Testis (tissue), 3 donors: ENCODE measurements around the gene TRIP12. TPM values are rescaled to one million over a fixed set of nuclear protein-coding genes. Genes with fewer than 3 reads are reported as not detected.

ENCODE experiments used
- DNase-seq: peaks from one replicate; pipeline ENCODE4 v3.0.0-alpha.2; 2019
- H3K27ac ChIP-seq, 2 donors: fragments of 200-600 bp; sonication (generic); one replicate each; pipeline ENCODE4 v1.5.1; 2019
- H3K27me3 ChIP-seq: fragments of 200-600 bp; sonication (generic); one replicate; pipeline ENCODE4 v1.5.1; 2019
- H3K36me3 ChIP-seq: fragments of 200-600 bp; sonication (generic); one replicate; pipeline ENCODE4 v1.5.1; 2017; ENCODE audit warnings: low read depth; ENCODE audit errors: missing control alignments
- H3K4me1 ChIP-seq: fragments of 200-600 bp; sonication (generic); one replicate; pipeline ENCODE4 v1.5.1; 2019
- H3K4me3 ChIP-seq, 2 donors: fragments of 200-600 bp; sonication (generic); one replicate each; pipeline ENCODE4 v1.5.1; 2017 to 2019
- H3K9me3 ChIP-seq: fragments of 200-600 bp; sonication (generic); one replicate; pipeline ENCODE4 v1.5.1; 2017
- CTCF ChIP-seq, 3 experiments: fragments of 450-650 bp in 2 of 3; fragments of 200-600 bp in 1 of 3; sonication (generic) in 1 of 3; IDR thresholded peaks; one replicate each; pipeline ENCODE4 v1.5.1; 2016 to 2019; ENCODE audit warnings: antibody characterized with exemption in 3 of 3, mild to moderate bottlenecking in 2 of 3, moderate library complexity in 1 of 3
- POLR2A ChIP-seq: fragments of 450-650 bp; IDR thresholded peaks from one replicate; pipeline ENCODE4 v1.6.1; 2017; ENCODE audit warnings: antibody characterized with exemption, mild to moderate bottlenecking, moderate library complexity
- WGBS, 2 donors: methylation state at CpG; one replicate each; pipeline ENCODE4 v1.1.5; 2018; 5-methylcytosine and 5-hydroxymethylcytosine counted together
- intact Hi-C: fragments of 100-400 bp; cut with DNase I; formaldehyde crosslinking; loops from one replicate; pipeline ENCODE4 v1.15.1; 2023; ENCODE audit warnings: low total_unique reads
- polyA plus RNA-seq: library from polyadenylated mRNA; stranded (reverse); fragments of 350-450 nt; fragmentation: Illumina TruSeq; extraction: RNeasy Lipid Tissue Mini Kit (QIAGEN cat#74804); gene quantifications from one replicate; pipeline ENCODE4 v1.2.3, GENCODE V29; 2014; ENCODE audit warnings: low read depth, low replicate concordance; ENCODE audit not compliant: insufficient read depth
- total RNA-seq, 2 donors: library from RNA; depleted of rRNA; stranded (reverse); fragments of >200 nt; gene quantifications; one replicate each; pipeline ENCODE4 v1.2.3, GENCODE V29; 2016

Gene TRIP12
- total and polyA plus RNA-seq, 3 donors from 2014 or later = 342 to 443 (median 373) TPM

- Histone ChIP-seq H3K36me3 (no peaks in the 10 kb centered on the region), H3K27ac (no peak overlapping the region), H3K9me3 (no peaks in the 10 kb centered on the region), H3K4me3 (no peak overlapping the region), H3K4me1 (no peaks in the 10 kb centered on the region), H3K27me3 (no peaks in the 10 kb centered on the region)
- DNase-seq = no peak
- intact Hi-C loops = no loop called here
- TF ChIP-seq POLR2A (no peak), CTCF (IDR thresholded peaks at IDR 0.05) (no peak)
- WGBS, 2 donors = 89 to 92% methylated on average over 3 of the region's 3 CpGs
Measured at GRCh38 chr2:229738024-229738625, 183.7 kb downstream of the TRIP12 start.

GRCh38 chr2:229734410-229734809, 187.4 kb downstream of the TRIP12 start:
- no peaks in the 10 kb centered on the region for H3K9me3 ChIP-seq
- no peaks in the 10 kb centered on the region for H3K27me3 ChIP-seq
- H3K4me3 ChIP-seq = no peak overlapping the region
- no peak for DNase-seq
- TF ChIP-seq CTCF (IDR thresholded peaks at IDR 0.05) (no peak), POLR2A (no peak)
- WGBS, 2 donors = 57 to 60% methylated on average over 1 of the region's 1 CpG
- intact Hi-C loops = no loop called here
- no peak overlapping the region for H3K27ac ChIP-seq
- H3K4me1 ChIP-seq = no peaks in the 10 kb centered on the region
- no peaks in the 10 kb centered on the region for H3K36me3 ChIP-seq

GRCh38 chr2:229733611-229734245, 188.1 kb downstream of the TRIP12 start:
- no peaks in the 10 kb centered on the region for H3K36me3 ChIP-seq
- H3K27ac ChIP-seq = no peak overlapping the region
- TF ChIP-seq CTCF (IDR thresholded peaks at IDR 0.05) (no peak), POLR2A (no peak)
- no peaks in the 10 kb centered on the region for H3K4me1 ChIP-seq
- H3K27me3 ChIP-seq = no peaks in the 10 kb centered on the region
- whole genome bisulfite sequencing, 2 donors = 76 to 81% methylated on average over 6 of the region's 6 CpGs
- no peak overlapping the region for H3K4me3 ChIP-seq
- no peak for DNase-seq
- intact Hi-C loops = no loop called here
- H3K9me3 ChIP-seq = no peaks in the 10 kb centered on the region

GRCh38 chr2:229732897-229733296, 188.9 kb downstream of the TRIP12 start:
- no peaks in the 10 kb centered on the region for H3K9me3 ChIP-seq
- WGBS, 2 donors = 87 to 88% methylated on average over 6 of the region's 6 CpGs
- TF ChIP-seq CTCF (IDR thresholded peaks at IDR 0.05) (no peak), POLR2A (no peak)
- no peak overlapping the region for H3K4me3 ChIP-seq
- no peak overlapping the region for H3K27ac ChIP-seq
- H3K27me3 ChIP-seq = no peaks in the 10 kb centered on the region
- no peak for DNase-seq
- H3K4me1 ChIP-seq = no peaks in the 10 kb centered on the region
- intact Hi-C loops = no loop called here
- H3K36me3 ChIP-seq = no peaks in the 10 kb centered on the region

GRCh38 chr2:229731916-229732315, 189.9 kb downstream of the TRIP12 start:
- WGBS, 2 donors = 59 to 60% methylated on average over 4 of the region's 4 CpGs
- no peak for TF ChIP-seq POLR2A
- TF ChIP-seq CTCF (IDR thresholded peaks at IDR 0.05) = no peak
- Histone ChIP-seq H3K4me1 (no peaks in the 10 kb centered on the region), H3K36me3 (no peaks in the 10 kb centered on the region), H3K27me3 (no peaks in the 10 kb centered on the region), H3K27ac (no peak overlapping the region), H3K4me3 (no peak overlapping the region), H3K9me3 (no peaks in the 10 kb centered on the region)
- intact Hi-C loops = no loop called here
- no peak for DNase-seq
